NT2/D1 (cell line): ENCODE measurements around the gene CREB1.

Source experiments
- YY1 ChIP-seq: IDR thresholded peaks from 2 replicates; pipeline ENCODE4 v1.6.1; 2011; ENCODE audit not compliant: insufficient read length, insufficient read depth
- ZNF274 ChIP-seq: IDR thresholded peaks from 2 replicates; pipeline ENCODE4 v1.6.1; 2011; ENCODE audit warnings: mild to moderate bottlenecking, low read depth, low read length

DNA sequence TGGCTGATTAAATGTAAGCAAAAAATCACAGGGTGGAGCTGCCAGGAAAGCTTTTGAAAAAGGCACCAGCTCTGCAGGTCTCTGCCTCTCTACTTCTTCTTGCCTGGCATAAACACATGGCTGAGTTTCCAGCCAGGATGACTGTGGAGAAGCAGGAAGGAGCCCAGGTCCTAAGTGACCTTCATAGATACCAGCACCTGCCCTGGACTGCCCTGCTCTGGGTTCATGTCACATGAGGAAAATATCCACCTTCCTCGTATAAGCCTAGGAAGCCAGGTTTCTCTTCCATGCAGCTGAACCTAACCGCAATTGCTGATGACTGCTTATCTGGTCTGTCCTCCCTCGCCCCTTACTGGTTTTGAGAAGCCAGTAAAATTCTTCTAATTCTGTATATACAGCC, 47.8 kb upstream of the CREB1 start:
- TF ChIP-seq YY1 (no peak), ZNF274 (no peak)
